ENCODE results near the gene RABGAP1L. TPM values are rescaled to one million over a fixed set of nuclear protein-coding genes. Genes with fewer than 3 reads are reported as not detected.

RABGAP1L gene
- total RNA-seq, 1 donor from 2014 or later: 30.2 TPM

- DNase-seq (ENCODE audit: low spot score): no peak
- Mint-ChIP-seq H3K9me3 (ENCODE audit: unreplicated experiment) (no peaks in the 10 kb centered on the region), H3K4me3 (ENCODE audit: unreplicated experiment) (no peak overlapping the region), H3K27ac (ENCODE audit: unreplicated experiment) (peak overlapping the region; percentile 72), H3K27me3 (ENCODE audit: unreplicated experiment) (peaks cover 1% of the 10 kb centered on the region), H3K36me3 (ENCODE audit: low read depth, unreplicated experiment) (no peaks in the 10 kb centered on the region), H3K4me1 (ENCODE audit: unreplicated experiment) (peaks cover 40% of the 10 kb centered on the region)
- TF ChIP-seq CTCF (IDR thresholded peaks at IDR 0.05; ENCODE audit: unreplicated experiment): no peak
These were observed 806.8 kb downstream of the RABGAP1L start for GRCh38 chr1:174966008-174966572.

GRCh38 chr1:174967845-174968705, 808.8 kb downstream of the RABGAP1L start:
- Mint-ChIP-seq H3K4me3 (ENCODE audit: unreplicated experiment) (no peak overlapping the region), H3K9me3 (ENCODE audit: unreplicated experiment) (no peaks in the 10 kb centered on the region), H3K4me1 (ENCODE audit: unreplicated experiment) (peaks cover 48% of the 10 kb centered on the region), H3K27ac (ENCODE audit: unreplicated experiment) (peak overlapping the region; percentile 96), H3K36me3 (ENCODE audit: low read depth, unreplicated experiment) (no peaks in the 10 kb centered on the region), H3K27me3 (ENCODE audit: unreplicated experiment) (peaks cover 4% of the 10 kb centered on the region)
- no peak for DNase-seq (ENCODE audit: low spot score)
- no peak for TF ChIP-seq CTCF (IDR thresholded peaks at IDR 0.05; ENCODE audit: unreplicated experiment)

- Mint-ChIP-seq H3K27me3 (ENCODE audit: unreplicated experiment) (peaks cover 3% of the 10 kb centered on the region), H3K9me3 (ENCODE audit: unreplicated experiment) (no peaks in the 10 kb centered on the region), H3K36me3 (ENCODE audit: low read depth, unreplicated experiment) (no peaks in the 10 kb centered on the region), H3K27ac (ENCODE audit: unreplicated experiment) (peak overlapping the region; percentile 96), H3K4me3 (ENCODE audit: unreplicated experiment) (no peak overlapping the region), H3K4me1 (ENCODE audit: unreplicated experiment) (peaks cover 48% of the 10 kb centered on the region)
- TF ChIP-seq CTCF (IDR thresholded peaks at IDR 0.05; ENCODE audit: unreplicated experiment): no peak
- DNase-seq (ENCODE audit: low spot score): no peak
These were observed 809.5 kb downstream of the RABGAP1L start for GRCh38 chr1:174968750-174969244.

- no peak for TF ChIP-seq CTCF (IDR thresholded peaks at IDR 0.05; ENCODE audit: unreplicated experiment)
- Mint-ChIP-seq H3K36me3 (ENCODE audit: low read depth, unreplicated experiment) (no peaks in the 10 kb centered on the region), H3K27ac (ENCODE audit: unreplicated experiment) (peak overlapping the region; percentile 22), H3K9me3 (ENCODE audit: unreplicated experiment) (no peaks in the 10 kb centered on the region), H3K27me3 (ENCODE audit: unreplicated experiment) (peaks cover 3% of the 10 kb centered on the region), H3K4me3 (ENCODE audit: unreplicated experiment) (no peak overlapping the region), H3K4me1 (ENCODE audit: unreplicated experiment) (peaks cover 40% of the 10 kb centered on the region)
- DNase-seq (ENCODE audit: low spot score): no peak
These were observed 810.7 kb downstream of the RABGAP1L start for GRCh38 chr1:174969977-174970376.

GRCh38 chr1:174971466-174971865, 812.1 kb downstream of the RABGAP1L start:
- no peak overlapping the region for H3K4me3 Mint-ChIP-seq (ENCODE audit: unreplicated experiment)
- H3K27ac Mint-ChIP-seq (ENCODE audit: unreplicated experiment): no peak overlapping the region
- H3K36me3 Mint-ChIP-seq (ENCODE audit: low read depth, unreplicated experiment): no peaks in the 10 kb centered on the region
- peaks cover 28% of the 10 kb centered on the region for H3K4me1 Mint-ChIP-seq (ENCODE audit: unreplicated experiment)
- TF ChIP-seq CTCF (IDR thresholded peaks at IDR 0.05; ENCODE audit: unreplicated experiment): no peak
- no peak for DNase-seq (ENCODE audit: low spot score)
- no peaks in the 10 kb centered on the region for H3K9me3 Mint-ChIP-seq (ENCODE audit: unreplicated experiment)
- peaks cover 3% of the 10 kb centered on the region for H3K27me3 Mint-ChIP-seq (ENCODE audit: unreplicated experiment)

All from endothelial cell (in vitro differentiated cells).